ENCODE results near the gene ABCA7.

GRCh38 chr19:1107661-1108261 is 67.9 kb downstream of the ABCA7 start:
- TF ChIP-seq POLR2A (IDR thresholded peaks at IDR 0.05) = no peak
- TF ChIP-seq CTCF (IDR thresholded peaks at IDR 0.05) = no peak

Data from testis (tissue), 2 donors.